Ecto neural progenitor cell (in vitro differentiated cells): Measurements from ENCODE around the gene DISC1.
"Not testable (repeated sequence)": the region's sequence is repeated elsewhere in the genome, so short reads cannot be mapped to it uniquely, and the experiment has no call there.

ENCODE experiments used
- DNase-seq: peaks from one replicate; pipeline ENCODE4 v3.0.0-alpha.2; 2018; ENCODE audit warnings: low spot score

DISC1 gene

GRCh38 chr1:231626535-231626950 is at the start of gene DISC1:
Gene DISC1 (plus strand): TSS chr1:231626790. CDS start chr1:231626868, 78 bp downstream.
- DNase-seq: peak; percentile 93

DNA sequence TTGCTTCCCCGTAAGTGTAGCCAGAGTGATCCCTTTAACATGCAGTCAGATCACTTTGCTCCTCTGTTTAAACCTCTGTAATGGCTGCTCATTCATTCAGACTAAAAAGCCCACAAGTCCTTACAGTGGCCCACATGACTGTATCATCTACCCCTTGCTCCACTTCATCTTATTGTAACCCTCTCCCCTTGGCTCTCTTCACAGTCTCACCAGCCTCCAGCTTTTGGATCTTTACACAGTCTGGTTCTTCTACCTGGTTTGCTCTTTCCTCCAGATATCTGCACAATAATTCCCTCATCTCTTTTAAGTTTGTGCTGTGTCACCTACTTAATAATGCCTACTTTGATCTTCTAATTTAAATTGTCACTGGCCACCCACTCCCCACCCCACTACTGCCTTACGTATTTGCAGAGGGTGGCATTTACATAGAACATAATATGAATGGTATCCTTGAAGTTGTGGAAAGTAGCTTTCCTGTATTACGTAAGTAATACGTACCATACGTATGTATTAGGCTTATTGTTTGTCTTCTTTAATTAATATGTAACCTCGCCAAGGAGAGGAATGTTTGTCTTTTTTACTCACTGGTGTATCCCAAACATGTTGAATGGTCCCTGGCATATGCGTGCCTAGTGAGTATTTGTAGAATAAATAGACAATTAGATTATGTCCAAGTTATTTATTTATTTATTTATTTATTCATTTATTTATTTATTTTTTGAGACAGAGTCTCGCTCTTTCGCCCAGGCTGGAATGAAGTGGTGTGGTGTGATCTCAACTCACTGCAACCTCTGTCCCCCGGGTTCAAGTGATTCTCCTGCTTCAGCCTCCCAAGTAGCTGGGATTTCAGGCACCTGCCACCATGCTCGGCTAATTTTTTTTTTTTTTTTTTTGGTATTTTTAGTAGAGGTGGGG is 49.5 kb upstream of the DISC1 start:
- no peak for DNase-seq

DNA sequence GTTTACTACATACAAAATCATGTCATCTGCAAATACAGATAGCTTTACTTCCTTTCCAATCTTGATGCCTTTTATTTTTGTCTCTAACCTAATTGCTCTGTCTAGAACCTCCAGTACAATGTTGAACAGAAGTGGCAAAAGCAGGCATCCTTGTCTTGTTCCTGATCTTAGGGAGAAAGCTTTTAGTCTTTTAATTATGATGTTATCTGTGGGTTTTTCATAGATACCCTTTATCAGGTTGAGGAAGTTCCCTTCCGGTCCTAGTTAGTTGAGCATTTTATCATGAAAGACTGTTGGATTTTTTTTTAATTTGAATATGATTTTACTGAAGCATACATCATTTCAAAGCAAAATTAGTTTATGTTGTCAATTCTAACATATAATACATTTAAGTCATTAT is 45.7 kb upstream of the DISC1 start:
- no peak for DNase-seq

- DNase-seq: no peak
Observed at GRCh38 chr1:231581859-231582258, 44.7 kb upstream of the DISC1 start.

DNA sequence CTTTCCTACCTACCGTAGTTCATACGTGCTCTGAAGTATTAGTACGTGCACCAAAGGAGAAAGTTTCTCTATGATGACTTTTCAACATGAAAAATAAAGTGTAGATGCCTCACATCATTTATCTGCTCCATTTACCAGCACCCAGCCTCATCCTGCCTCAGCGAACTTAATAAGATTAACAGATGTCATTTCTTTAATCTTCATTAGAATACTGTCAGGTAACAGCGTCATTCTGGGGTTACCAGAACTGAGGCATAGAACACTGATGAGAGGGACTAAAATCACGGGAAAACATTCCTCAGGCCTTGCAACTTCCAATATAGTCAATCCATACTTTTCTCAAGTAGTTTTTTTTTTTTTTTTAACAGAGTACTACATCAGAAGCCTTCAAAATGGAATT is 43.2 kb upstream of the DISC1 start:
- no peak for DNase-seq

DNA sequence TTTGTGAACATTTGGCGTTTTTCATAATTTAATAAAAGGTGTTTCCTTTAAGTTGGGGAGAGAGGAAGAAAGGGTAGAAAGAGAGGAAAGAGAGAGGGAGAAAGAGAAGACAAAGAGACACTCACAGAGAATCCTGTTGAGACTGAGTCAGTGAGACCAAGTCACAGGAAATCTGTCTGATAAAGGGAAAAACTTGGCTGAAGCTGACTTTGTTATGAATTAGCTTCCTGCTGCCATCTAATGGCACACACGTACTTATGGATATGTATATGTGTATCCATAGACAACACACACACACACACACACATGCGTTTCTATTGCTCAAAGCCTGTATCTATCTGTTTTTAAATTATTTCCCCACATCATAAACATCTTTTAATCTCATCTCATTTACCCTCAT is 42.5 kb upstream of the DISC1 start:
- DNase-seq: no peak

DNA sequence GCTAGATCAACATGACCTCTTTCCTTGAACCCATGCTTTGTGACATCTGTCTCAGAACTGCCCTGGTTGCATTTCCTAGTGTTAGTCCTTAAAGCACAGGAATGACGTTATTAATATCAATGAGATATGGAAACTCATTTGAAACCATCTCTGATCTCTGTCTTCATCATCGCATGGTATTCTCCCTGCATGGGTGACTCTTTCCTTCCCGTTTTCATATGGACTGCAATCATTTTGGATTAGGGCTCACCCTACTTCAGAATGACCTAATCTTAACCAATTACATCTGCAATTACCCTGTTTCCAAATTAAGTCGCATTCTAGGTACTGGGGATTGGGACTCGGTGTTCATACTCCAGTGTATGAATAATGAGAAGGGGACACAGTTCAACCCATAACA is 41.7 kb upstream of the DISC1 start:
- no peak for DNase-seq

GRCh38 chr1:231590453-231591198 is 36.0 kb upstream of the DISC1 start:
- no peak for DNase-seq

- no peak for DNase-seq
Observed at GRCh38 chr1:231591466-231591865, 35.1 kb upstream of the DISC1 start.

DNA sequence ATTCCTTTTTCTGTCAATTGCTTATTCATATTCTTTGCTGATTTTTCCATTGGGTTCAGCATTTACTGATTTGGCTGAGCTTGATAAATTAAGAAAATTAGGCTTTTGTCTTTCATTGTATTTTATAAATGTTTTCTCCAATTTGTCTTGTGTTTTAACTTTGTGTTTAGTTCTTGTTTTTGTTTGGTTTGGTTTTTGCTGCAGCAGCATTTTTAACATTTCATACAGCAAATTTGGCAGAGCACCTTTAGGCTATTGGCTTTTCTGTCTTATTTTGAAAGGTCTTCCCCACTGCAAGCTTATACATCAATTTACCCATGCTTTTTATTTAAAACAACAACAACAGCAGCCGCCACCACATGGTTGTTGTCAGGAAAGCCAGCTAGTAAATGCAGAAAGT is 33.8 kb upstream of the DISC1 start:
- DNase-seq: no peak

GRCh38 chr1:231593264-231593663 is 33.3 kb upstream of the DISC1 start:
- not testable (repeated sequence) for DNase-seq

- DNase-seq: no peak
Observed at GRCh38 chr1:231594123-231594522, 32.5 kb upstream of the DISC1 start.

- DNase-seq: no peak
Observed at GRCh38 chr1:231594749-231595148, 31.8 kb upstream of the DISC1 start.

DNA sequence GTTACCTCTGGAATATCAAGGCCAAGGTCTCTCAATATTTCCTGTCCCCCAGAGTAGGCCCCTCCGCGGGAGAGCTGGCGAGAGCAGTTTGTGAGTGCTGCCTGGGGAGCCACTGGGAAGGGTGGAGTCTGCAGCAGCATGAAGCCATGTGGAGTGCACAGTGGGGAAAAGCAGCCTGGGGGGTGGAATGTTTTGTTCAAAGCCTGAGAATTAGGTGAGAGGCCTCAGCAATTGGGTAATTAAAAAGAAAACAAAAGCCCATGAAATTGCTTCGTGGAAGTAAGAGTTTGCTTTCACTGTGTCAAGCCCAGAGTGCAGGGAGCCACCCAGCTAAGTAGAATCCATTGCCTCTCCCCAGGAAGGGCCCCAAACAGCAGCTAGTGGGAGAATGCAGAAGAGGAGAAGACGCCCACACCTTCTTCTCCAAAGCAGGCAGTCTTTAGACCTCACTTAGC is 30.2 kb upstream of the DISC1 start:
- no peak for DNase-seq

DNA sequence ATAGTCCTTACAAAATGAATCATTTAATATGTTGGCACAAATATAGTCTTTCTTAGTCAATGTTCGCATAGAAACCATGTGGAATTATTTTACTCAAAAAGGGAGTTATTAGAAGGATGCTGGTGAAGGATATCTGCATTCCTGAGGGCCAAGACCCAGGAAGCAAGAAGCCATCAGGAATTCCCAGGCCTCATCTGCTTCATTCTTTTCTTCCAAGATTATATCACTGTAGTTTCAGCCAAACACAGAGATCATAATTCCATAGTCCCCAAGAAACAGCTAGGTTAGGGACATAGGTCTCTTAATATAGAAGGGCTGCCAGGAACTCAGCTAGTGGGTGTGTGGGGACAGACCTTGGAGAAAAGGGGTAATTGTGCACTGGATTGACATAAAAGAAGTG is 28.6 kb upstream of the DISC1 start:
- no peak for DNase-seq

- DNase-seq: no peak
Observed at GRCh38 chr1:231600458-231600976, 26.1 kb upstream of the DISC1 start.

- no peak for DNase-seq
Observed at GRCh38 chr1:231601824-231602672, 24.5 kb upstream of the DISC1 start.

DNA sequence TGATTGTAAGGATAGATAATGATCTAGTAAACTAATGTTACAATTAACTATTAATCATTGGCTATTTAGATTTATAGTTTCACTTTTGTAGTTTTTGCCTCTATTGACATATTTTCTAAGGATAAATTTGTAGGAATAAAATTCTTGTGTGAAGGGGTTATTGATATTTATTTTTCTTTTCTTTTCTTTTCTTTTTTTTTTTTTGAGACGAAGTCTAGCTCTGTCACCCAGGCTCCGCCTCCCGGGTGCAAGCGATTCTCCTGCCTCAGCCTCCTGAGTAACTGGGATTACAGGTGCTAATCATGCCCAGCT is 24.0 kb upstream of the DISC1 start:
- no peak for DNase-seq

DNA sequence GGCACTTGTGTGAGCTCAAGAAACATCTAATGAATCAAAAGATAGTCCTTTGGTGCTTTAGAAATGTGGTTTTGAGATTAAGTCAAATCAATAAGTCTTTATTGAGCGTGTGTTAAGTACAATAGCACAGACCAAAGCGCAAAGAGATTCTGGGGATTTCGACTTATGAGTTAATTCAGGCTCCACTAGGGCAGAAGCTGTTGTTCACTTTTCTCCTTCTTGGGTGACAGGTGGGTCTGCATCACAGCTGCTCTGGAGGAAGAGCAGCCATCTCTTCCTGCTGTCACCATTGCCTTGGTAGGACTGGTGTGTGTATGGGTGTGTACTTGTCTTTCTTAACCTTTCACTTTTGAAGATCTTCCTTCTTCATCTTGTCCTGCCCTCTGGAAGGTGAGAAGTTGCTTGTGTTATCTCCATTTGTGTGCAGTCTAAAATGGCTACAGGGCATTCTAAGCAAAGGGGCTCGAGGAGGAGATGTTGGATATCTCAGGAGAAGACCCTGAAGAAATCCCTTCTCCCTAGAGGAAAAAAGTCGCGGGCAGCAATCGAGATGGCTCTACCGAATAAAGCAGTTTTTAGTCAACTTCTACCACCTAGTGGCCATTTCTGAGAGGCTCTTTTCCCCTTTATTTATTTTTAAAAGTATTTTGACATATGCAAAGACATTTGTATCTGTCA is 22.9 kb upstream of the DISC1 start:
- DNase-seq: no peak

- no peak for DNase-seq
Observed at GRCh38 chr1:231604276-231604621, 22.3 kb upstream of the DISC1 start.
